ENCODE data around the gene GPX2. TPM values are rescaled to one million over a fixed set of nuclear protein-coding genes. Genes with fewer than 3 reads are reported as not detected.

Gene GPX2
- total and polyA plus RNA-seq, 2 of the 8 experiments (the other 6 are each of a cell fraction or from before 2014, with no cell fraction given): 0.30 to 0.89 TPM

DNA sequence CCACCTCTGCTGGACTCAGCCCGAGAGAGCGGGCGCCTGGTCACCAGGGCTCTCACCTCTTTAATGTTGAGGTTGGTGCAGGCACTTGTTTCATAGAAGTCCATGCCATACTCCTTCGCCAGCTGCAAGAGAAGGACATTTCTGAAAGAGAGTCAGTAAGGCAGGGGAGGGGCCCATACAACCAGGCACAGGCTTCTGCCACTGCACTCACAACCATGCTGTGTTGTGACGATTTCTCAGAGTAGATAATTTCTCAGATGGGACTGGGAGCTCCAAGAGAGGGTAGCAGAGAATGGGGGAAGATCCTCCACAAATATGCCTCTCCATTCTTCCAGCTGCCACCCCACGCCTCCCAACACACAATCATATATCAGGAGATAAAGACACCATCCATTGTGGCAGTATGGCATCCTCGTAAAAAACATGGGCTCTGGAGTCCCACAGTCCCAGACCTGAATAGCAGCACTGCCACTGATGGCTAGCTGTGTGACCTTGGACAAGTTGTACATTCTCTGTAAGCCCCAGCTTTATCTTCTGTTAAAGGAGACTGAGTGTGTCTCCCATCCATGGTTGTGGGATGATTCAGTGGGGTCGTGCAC, 6.2 kb upstream of the GPX2 start:
- Histone ChIP-seq H2AFZ (ENCODE audit: low read length) (no peak overlapping the region), H3K27me3 (replicated peaks in 1 of 4; ENCODE audit: control insufficient read depth in 3 of 4, extremely low read depth in 1 of 4, insufficient read depth in 3 of 4, low read length in 3 of 4) (no peaks in the 10 kb centered on the region), H2AK5ac (ENCODE audit: low read depth, low read length) (no peak overlapping the region), H2BK12ac (ENCODE audit: low read depth, low read length) (no peak overlapping the region), H3K4me1 (replicated peaks in 1 of 4; ENCODE audit: control insufficient read depth in 3 of 4, insufficient read depth in 4 of 4, low read length in 3 of 4) (peaks cover 0 to under 1% (median 0%) of the 10 kb centered on the region in 4 experiments; a peak in 2 of 7 replicates), H3K9ac (replicated peaks in 1 of 4; ENCODE audit: extremely low read depth in 1 of 4, low read depth in 3 of 4, low read length in 3 of 4) (no peak overlapping the region), H3K9me3 (ENCODE audit: insufficient read depth in 2 of 2, low read depth in 1 of 2, low read length in 1 of 2) (no peaks in the 10 kb centered on the region), H4K8ac (ENCODE audit: extremely low read depth, insufficient read depth, low read length) (no peak overlapping the region), H2BK15ac (ENCODE audit: low read length) (no peak overlapping the region), H2BK20ac (ENCODE audit: low read length) (no peak overlapping the region), H3K14ac (ENCODE audit: insufficient read length) (no peak overlapping the region), H3K4ac (replicated peaks; ENCODE audit: insufficient read length, low read depth, low read length) (no peak overlapping the region), H3K23ac (ENCODE audit: insufficient read length) (no peak overlapping the region), H3K79me1 (ENCODE audit: low read depth, low read length) (no peaks in the 10 kb centered on the region), H2BK120ac (replicated peaks; ENCODE audit: low read depth, low read length) (no peak overlapping the region), H2BK5ac (ENCODE audit: low read depth, low read length) (no peak overlapping the region), H4K5ac (ENCODE audit: insufficient read length, low read depth, low read length) (no peak overlapping the region), H3K56ac (replicated peaks; ENCODE audit: insufficient read length, low read depth, low read length) (no peak overlapping the region), H3K23me2 (ENCODE audit: low read depth, low read length) (no peaks in the 10 kb centered on the region), H3K79me2 (ENCODE audit: control insufficient read depth in 1 of 2, insufficient read depth in 2 of 2, low read length in 2 of 2) (no peaks in the 10 kb centered on the region), H3K18ac (ENCODE audit: extremely low read depth, low read length) (no peak overlapping the region), H3K4me2 (ENCODE audit: insufficient read depth in 1 of 2, low read depth in 2 of 2, low read length in 2 of 2) (no peak overlapping the region), H4K91ac (replicated peaks; ENCODE audit: insufficient read length, low read length) (no peak overlapping the region), H3K36me3 (ENCODE audit: control insufficient read depth in 2 of 4, insufficient read depth in 4 of 4, low read length in 3 of 4) (peaks cover 5 to 34% (median 13%) of the 10 kb centered on the region in 4 experiments; a peak in 4 of 8 replicates), H4K20me1 (replicated peaks in 1 of 2; ENCODE audit: control insufficient read depth in 1 of 2, insufficient read depth in 2 of 2, low read length in 2 of 2) (peaks cover 0 to 2% of the 10 kb centered on the region in 2 experiments), H3K4me3 (ENCODE audit: extremely low read depth in 1 of 4, insufficient read depth in 2 of 4, low read depth in 3 of 4, low read length in 4 of 4) (no peak overlapping the region), H3K27ac (ENCODE audit: low read depth, low read length) (no peak overlapping the region)
- ChIA-PET CTCF (ENCODE audit: partially characterized antibody) (interaction anchor here (1.5 kb wide), 1 partner anchor 38 kb away, joined by 3 read pairs; no protein-coding TSS in a partner anchor), POLR2A (ENCODE audit: partially characterized antibody) (interaction anchor here (1.5 to 2.8 kb wide), 2 partner anchors 9 to 17 kb away, joined by 3 to 9 read pairs; no protein-coding TSS in a partner anchor)
- no peak for FAIRE-seq
- WGBS, 2 experiments (ENCODE audit: extremely low coverage in 1 of 2, insufficient coverage in 1 of 2, insufficient read length in 1 of 2, insufficient replicate concordance in 2 of 2, low coverage in 1 of 2, low lambda C conversion rate in 2 of 2, missing lambda C conversion rate in 1 of 2): 93% methylated on average over 8 of the region's 8 CpGs; no CpG with 5 or more reads in 1 of the 2 experiments
- DNase-seq (ENCODE audit: low read depth in 1 of 2, low spot score in 2 of 2): no peak
- no peak for TF ChIP-seq E2F6 (IDR thresholded peaks at IDR 0.05)
- TF ChIP-seq GABPA (IDR thresholded peaks at IDR 0.05; ENCODE audit: borderline replicate concordance, insufficient read depth, low read length): no peak
- no peak for TF ChIP-seq ZNF274 (IDR thresholded peaks at IDR 0.05; ENCODE audit: borderline replicate concordance, extremely low read depth, low read length)
- TF ChIP-seq SP4 (IDR thresholded peaks at IDR 0.05; ENCODE audit: low read length): no peak
- TF ChIP-seq FOSL1 (IDR thresholded peaks at IDR 0.05; ENCODE audit: insufficient read depth, low read depth, low read length): no peak
- TF ChIP-seq SP1 (IDR thresholded peaks at IDR 0.05; ENCODE audit: low read depth, low read length): no peak
- TF ChIP-seq NANOG (IDR thresholded peaks at IDR 0.05; ENCODE audit: insufficient read depth, low read depth, low read length, poor library complexity, severe bottlenecking): no peak
- TF ChIP-seq SRF (IDR thresholded peaks at IDR 0.05; ENCODE audit: low read depth, low read length): no peak
- no peak for TF ChIP-seq RAD21 (IDR thresholded peaks at IDR 0.05 in 1 of 2, conservative IDR thresholded peaks at IDR 0.05 in 1 of 2; ENCODE audit: low read depth in 2 of 2, low read length in 2 of 2)
